Left renal cortex interstitium (tissue), 4 donors: ENCODE measurements around the gene SURF2. TPM values are rescaled to one million over a fixed set of nuclear protein-coding genes. Genes with fewer than 3 reads are reported as not detected.
"Not testable (repeated sequence)": the region's sequence is repeated elsewhere in the genome, so short reads cannot be mapped to it uniquely, and the experiment has no call there.

Experiments
- DNase-seq, 4 donors: peaks; one replicate each; pipeline ENCODE4 v3.0.0-alpha.2; 2013; ENCODE audit warnings: low read depth in 4 of 4, low spot score in 2 of 4, missing footprints in 1 of 4
- polyA plus RNA-seq, 4 donors: library from polyadenylated mRNA; unstranded; fragments of 120-200 nt; gene quantifications; one replicate each; pipeline ENCODE4 v1.2.1, GENCODE V29; 2013; ENCODE audit not compliant: insufficient read length in 4 of 4

Gene SURF2
- polyA plus RNA-seq, 4 donors, result 21.6 to 28.6 (median 24.5) TPM

DNA sequence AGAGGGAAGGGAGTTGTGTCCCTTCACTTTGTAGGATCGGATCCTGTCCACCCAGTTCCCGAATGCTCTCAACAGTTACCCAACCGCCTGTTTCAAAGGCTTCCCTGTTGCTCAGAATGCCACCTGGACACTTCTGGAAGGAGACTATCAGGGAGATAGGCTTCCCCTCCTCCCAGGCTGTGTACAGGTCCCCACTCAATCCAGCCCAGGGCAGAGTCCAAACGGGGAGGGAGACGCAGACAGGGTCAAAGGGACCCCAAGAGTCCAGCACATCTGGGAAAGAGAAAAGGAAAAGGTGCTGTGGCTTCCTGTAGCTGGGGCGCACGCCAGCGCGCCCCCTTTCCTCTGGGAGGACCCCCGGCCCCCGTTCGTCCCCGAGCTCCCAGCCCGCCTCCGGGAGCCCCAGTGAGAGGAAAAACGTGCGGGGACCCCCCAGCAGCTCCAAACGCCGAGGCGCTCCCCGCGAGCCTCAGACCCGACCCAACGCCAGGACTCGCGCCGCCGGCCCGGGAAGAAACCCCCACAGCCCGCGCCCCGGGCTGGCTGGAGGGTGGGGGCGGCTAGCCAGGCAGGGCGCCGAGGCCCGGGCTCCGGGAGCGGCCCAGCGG lies 18.9 kb downstream of the SURF2 start:
- no peak for DNase-seq

DNA sequence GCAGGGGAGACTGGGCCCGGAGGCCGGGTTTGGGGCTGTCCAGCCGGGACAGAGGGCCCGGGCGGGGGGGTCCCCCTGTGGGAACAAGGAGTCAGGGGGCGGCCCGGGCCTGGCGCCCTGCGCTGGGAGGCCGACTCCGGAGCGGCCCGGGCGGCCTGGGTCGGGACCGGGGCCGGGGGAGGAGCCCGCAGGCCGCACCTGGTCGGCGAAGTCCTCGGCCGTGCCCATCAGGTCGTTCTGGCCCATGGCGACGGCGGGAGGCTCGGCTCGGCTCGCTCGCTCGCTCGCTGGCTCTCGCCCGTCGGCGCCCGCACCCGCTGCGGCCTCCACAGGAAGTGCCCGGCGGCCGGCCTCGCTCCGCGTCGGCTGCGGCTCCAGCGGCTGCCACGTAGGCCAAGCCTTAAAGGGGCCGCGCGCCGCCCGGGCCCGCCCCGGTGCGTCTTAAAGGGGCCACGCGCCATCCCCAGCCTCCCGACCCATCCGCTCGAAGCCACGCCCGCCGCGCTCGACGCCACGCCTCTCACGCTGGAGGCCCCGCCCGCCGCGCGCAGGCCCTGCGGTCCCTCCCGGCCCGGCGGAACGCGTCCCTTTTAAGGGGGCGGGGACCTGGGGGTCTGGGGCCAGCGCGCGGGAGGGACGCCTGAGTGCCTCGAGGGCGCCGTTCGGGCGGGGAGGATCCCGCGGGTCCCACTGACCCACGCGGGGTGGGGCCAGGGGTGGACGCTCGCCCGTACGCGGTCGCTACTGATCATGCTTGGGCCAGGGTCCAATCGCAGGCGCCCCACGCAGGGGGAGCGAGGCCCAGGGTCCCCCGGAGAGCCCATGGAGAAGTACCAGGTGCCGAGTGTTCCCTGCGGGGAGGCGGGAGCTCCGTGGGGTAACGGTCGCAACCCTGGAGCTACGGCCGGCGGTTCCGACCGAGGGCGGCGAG lies 19.6 kb downstream of the SURF2 start, which contains the start of the genes STKLD1 and SURF4:
Gene STKLD1 (plus strand): TSS at position 643 of the 931 bp plus-strand sequence. CDS start 108 bp downstream, at position 751.
Gene SURF4 (minus strand): TSS at position 337 of the 931 bp plus-strand sequence. CDS start 91 bp downstream, at position 246.
- DNase-seq, result peak; percentile 74 to 93 (median 90)

DNA sequence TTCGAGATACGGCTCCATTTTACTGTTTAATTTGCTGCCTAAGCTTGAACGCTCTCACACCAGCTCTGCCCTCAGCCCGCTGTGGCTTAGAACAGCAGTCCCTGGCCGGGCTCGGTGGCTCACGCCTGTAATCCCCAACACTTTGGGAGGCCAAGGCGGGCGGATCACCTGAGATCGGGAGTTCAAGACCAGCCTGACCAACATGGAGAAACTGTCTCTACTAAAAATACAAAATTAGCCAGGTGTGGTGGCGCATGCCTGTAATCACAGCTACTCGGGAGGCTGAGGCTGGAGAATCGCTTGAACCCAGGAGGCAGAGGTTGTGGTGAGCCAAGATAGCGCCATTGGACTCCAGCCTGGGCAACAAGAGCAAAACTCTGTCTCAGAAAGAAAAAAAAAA lies 20.9 kb downstream of the SURF2 start:
- not testable (repeated sequence) for DNase-seq

DNA sequence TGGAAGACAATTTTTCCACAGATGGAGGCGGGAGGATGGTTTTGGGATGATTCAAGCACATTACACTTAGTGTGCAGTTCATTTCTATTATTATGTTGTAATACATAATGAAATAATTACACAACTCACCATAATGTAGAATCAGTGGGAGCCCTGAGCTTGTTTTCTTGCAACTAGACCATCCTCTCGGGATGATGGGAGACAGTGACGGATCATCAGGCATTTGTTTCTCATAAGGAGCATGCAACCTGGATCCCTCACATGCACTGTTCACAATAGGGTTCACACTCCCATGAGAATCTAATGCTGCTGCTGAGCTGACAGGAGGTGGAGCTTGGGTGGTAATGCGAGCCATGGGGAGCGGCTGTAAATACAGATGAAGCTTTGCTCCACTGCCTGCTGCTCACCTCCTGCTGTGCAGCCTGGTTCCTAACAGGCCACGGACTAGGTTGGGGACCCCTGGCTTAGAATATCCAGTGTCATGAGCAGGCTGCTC lies 21.4 kb downstream of the SURF2 start:
- no peak for DNase-seq

DNA sequence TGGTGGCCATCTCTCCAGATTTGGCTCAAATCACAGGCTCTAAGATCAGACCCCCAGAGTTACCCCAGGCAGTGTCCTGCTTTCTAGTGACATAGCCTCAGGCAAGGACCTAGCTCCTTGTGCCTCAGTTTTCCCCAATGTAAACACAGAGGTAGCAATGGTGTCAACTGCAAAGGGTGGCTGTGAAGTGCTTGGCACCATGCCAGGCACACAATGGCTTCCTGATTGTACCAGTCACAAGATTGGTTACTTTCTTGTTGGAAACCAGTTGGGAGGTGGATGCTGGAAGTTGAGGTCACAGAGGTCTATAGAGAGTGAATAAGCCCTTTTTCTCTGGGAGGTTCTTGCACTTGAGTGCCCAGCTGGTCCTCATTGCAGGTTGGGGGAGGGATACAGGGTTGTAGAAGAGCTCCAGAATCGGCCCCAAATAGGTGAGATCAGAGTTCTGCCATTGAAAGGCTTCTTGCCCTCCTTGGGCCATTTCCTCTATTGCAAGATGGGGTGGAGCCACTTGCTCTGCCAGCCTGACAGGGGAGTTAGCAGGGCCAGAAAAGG lies 22.1 kb downstream of the SURF2 start:
- no peak for DNase-seq

DNA sequence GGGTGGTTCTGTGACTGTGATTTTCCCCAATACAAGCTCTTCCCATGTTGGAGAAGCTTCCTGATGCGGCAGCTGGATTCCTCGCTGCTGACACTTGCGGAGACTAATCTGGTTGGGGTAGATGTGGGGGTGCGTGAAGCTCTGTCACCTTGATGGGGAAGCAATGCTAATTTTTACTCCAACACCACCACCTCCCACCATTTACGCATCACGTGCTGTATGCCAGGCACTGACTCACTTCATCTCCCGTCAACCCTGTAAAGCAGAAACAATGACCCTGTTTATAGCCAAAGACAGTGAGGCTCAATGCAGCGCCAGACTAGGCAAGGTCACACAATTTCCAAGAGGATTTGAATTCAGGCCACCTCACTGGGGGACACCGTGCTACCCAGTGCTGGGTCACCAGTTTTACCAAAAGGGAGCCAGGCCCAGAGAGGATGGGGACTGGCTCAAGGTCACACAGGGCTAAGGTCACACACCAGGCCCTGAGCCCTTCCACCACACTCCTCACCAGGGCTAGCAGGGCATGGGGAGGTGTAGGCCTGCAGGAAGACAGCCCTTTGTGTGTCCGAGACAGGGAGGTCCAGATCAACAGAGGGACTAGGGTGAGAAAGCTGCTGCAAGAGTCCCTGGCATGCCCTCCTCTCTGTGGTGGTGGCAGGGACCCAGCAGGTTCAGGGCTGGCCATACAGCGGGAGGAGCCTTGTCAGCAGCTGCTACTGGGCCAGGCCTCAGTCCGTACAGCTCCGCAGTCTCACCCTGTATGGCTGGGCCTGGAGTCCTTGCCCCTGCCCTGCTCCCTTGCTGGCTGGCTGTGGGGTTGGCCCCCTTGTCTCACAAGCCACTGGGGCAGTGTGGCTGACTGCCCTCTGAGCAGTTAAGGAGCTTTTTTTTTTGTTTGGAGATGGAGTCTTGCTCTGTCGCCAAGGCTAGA lies 23.1 kb downstream of the SURF2 start:
- DNase-seq, result no peak

DNA sequence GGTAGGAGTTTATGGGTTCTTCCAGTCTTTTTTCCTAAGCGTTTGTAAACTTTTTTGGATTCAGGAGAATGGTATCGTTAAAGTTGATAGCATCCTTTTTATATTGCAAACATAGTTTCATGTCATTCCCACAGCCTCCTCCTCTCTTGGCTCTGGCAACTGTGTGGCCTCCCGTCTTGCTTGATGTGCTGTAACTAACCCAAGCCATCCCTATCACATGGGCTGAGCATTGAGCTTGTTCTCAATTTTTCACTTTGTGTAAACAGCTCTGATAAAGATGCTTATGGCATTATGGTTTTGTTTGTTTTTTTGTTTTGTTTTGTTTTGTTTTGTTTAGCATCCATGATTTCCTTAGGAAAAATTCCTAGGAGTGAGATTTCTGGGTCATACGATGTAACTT lies 24.4 kb downstream of the SURF2 start:
- no peak for DNase-seq

DNA sequence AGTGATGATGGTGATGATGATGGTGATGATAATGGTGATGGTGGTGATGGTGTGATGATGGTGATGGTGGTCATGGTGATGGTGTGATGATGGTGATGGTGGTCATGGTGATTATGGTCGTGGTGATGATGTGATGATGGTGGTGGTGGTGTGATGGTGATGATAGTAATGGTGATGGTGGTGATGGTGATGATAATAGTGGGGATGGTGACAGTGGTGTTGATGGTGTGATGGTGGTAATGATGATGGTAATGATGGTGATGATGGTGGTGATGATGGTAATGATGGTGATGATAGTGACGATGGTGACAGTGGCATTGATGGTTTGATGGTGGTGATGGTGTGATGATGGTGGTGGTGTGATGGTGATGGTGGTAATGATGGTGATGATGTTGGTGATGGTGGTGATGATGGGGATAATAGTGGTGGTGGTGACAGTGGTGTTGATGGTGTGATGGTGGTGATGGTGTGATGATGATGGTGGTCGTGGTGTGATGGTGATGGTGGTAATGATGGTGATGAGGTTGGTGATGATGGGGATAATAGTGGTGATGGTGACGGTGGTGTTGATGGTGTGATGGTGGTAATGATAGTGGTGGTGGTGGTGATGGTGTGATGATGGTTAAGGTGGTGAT lies 26.3 kb downstream of the SURF2 start:
- DNase-seq, result no peak

DNA sequence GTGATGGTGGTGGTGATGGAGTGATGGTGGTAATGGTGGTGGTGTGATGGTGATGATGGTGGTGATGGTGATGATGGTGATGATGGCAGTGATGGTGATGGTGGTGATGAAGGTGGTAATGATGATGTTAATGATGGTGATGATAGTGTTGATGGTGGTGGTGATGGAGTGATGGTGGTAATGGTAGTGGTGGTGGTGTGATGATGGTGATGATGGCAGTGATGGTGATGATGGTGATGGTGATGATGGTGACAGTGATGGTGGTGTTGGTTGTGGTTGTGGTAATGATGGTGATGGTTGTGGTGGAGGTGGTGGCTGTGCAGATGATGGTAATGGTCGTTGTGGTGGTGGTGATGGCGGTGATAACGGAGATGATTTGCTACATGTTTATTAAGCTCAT lies 27.1 kb downstream of the SURF2 start:
- no peak for DNase-seq

DNA sequence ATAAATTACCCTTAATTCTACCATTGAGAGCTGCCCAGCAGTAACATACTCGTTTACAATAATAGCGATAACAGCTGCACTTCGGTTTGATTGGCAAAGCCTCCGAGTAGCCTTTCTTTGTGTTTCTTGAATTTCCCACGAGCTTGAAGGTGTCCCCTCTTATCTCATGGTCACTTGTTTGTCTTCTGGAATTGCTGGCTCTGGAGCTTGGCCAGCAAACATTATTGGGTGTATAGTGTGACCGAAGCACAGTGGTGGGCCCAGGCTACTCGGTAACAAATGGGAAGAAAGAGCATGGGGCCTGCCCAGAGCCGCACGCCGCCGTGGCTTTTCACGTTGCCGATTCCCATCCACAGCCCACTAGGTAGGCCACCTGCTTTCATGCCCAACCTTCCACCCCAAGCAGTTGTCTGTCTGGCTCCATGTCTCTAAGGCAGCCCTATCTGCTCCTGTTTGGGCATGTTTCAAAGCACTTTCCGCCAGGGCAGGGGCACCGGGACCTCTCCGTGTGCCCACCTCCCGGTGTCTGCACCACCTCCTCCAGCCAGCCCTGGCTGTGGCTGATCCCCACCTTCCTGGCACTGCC lies 28.5 kb downstream of the SURF2 start:
- no peak for DNase-seq

DNA sequence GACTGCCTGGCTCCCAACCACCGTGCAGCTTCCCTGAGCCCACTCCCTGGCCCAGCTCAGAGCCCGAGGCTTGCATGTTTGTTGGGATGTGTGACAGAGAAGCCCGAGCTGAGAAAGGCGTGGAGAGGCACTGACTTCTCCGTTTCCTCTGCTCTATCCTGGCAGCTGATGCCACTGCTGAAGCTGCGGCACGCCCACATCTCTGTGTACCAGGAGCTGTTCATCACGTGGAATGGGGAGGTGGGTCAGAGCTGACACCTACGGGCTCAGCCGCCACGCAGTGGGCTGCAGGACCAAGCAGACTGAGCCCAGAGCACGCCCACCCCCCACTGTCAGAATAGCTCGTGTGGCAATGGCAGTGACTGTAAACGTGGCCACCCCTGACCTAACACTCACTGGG lies 29.1 kb downstream of the SURF2 start:
- no peak for DNase-seq

DNA sequence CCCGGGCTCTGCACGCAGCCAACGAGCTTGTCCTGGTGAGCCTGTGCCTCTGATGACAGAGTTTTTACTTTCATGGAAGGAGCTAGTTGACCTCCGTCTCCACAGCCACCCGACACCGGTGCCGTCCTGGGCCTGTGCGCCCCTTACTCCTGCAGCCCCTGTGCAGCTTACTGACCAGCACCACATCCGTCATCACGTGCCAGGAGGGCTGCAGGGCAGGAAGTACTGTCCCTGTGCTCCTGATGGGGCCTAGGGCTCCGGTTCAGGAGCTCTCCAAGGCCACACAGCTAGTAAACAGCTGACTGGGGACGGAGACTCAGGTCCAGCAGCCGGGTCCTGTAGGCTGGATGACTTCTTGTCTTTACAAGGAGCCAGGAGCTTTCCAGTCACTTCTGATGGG lies 30.0 kb downstream of the SURF2 start:
- DNase-seq, result no peak

DNA sequence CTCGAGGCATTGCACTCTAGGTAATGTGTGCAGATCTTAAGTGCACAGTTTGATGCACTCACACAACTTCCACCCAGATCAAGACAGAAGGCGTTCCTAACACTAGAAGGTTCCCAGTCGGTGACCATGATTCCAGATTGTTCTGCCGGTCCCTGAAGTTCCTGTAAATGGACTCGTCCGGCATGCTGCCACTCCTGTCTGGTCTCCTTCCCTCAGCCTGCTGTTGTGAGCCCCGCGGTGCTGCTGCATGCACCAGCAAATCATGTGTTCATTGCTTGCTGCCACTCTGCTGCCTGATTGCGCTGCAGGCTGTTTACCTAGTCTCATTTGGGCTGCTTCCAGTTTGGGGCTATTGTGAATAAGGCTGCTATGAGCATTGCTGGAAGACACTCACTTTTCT lies 31.3 kb downstream of the SURF2 start:
- no peak for DNase-seq

DNA sequence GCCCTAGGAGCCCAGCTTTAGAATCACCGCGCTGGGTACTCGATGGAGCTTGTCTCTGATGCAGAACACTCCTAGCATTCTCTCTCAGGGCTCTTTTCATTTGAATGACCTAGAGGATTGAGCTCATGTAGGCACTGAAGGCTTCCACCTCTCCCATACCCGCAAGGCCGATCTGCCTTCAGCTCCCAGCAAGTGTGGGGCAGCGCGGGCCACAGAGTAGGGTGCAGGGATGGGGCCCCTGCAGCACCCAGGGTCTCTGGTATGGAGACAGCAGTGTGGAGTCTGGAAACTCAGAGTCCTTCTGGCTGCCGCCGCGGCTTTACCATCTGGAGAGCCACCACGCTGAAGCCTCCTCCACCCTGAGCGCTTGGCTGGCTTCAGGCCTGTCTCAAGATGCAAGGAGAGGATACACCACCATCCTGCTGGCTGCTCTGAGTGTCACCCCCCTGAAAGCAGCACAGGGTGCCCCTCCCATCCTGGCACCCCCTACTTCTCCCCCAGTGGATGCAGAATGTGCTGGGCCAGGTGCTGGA lies 32.7 kb downstream of the SURF2 start:
- no peak for DNase-seq

DNA sequence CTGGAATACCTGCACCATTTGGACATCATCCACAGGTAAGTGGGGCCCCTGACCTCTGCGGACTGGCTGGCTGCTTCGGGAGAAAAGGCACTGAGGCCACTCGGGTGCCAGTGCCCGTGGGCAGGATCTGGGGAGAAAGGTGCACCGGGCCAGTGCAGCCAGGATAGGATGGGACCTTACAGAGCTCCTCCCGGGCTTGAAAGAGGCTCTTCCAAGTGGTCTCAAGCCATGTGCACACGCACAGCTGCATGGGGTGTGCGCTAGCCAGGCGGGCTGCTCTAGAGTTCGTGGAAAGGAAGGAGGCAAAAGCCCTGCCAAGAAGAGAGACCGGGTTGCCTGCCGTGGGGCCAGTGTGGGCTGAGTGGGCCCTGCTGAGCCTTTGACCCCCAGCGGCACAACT lies 33.2 kb downstream of the SURF2 start:
- no peak for DNase-seq

DNA sequence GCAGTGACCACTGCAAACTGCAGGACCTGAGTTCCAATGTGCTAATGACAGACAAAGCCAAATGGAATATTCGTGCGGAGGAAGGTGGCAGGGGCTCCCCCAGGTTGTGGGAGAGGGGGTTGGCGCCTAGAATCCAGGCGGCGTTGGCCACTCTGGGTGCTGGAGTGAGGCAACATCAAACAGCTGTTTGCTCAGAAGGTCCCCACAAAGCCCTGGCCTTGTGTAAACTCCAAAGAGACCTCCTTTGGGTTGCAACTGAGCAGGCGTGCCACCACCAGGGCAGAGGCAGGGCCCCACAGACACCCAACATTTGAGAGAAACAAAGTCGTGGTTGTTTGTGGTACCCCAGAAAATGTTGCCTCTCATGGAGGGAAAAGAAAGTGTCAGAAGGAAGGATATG lies 34.4 kb downstream of the SURF2 start:
- no peak for DNase-seq

DNA sequence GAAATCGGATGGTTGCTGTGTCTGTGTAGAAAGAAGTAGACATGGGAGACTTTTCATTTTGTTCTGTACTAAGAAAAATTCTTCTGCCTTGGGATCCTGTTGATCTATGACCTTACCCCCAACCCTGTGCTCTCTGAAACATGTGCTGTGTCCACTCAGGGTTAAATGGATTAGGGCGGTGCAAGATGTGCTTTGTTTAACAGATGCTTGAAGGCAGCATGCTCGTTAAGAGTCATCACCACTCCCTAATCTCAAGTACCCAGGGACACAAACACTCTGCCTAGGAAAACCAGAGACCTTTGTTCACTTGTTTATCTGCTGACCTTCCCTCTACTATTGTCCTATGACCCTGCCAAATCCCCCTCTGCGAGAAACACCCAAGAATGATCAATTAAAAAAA lies 35.1 kb downstream of the SURF2 start:
- not testable (repeated sequence) for DNase-seq

DNA sequence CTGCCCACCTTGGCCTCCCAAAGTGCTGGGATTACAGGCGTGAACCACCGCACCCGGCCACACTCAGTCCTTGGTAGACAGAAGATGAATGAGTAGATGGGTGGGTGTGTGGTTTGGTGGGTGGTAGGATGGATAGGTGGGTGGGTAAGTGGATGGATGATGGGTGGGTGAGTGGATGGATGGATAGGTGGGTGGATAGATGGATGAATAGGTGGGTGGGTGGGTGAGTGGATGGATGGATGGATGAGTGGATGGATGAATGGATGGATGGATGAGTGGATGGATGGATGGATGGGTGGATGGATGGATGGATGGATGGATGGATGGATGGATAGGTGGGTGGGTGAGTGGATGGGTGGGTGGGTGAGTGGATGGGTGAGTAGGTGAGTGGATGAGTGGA lies 36.0 kb downstream of the SURF2 start:
- not testable (repeated sequence) for DNase-seq

DNA sequence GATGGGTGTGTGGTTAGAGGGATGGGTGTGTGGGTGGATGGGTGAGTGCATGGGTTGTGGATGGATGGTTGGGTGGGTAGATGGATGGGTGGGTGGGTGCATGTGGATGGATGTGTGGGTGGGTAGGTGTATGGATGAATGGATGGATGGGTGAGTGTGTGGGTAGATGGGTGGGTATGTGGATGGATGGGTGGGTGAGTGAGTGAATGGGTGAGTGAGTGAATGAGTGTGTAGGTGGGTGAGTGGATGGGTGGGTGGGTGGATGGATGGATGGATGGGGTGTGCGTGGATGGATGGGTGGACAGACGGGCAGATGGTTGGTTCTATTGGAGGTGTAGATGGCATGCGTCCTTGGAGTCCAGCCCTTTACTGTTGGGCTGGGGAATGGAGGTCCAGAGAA lies 37.0 kb downstream of the SURF2 start:
- no peak for DNase-seq
